CD4-positive, CD25-positive, alpha-beta regulatory T cell (primary cell): ENCODE measurements around the gene SAMHD1. TPM values are rescaled to one million over a fixed set of nuclear protein-coding genes. Genes with fewer than 3 reads are reported as not detected.

Experiments used
- ATAC-seq, 2 donors: fragments of 150-1000 bp; cut with Tn5 transposase; one replicate each; pipeline ENCODE4 v1.10.0; 2021; ENCODE audit warnings: low read depth in 2 of 2, moderate number of reproducible peaks in 2 of 2, moderate library complexity in 1 of 2
- DNase-seq, 3 donors: peaks; one replicate each; pipeline versions ENCODE4 v3.0.0 to v3.0.0-alpha.2; 2012 to 2022; ENCODE audit warnings: mixed read lengths in 1 of 3
- H3K27ac ChIP-seq: one replicate; pipeline ENCODE4 v1.7.0; 2013; ENCODE audit warnings: mild to moderate bottlenecking, low read length; ENCODE audit not compliant: insufficient read depth, poor library complexity, severe bottlenecking
- H3K27me3 ChIP-seq: one replicate; pipeline ENCODE4 v1.7.0; 2013; ENCODE audit warnings: low read length; ENCODE audit not compliant: control insufficient read depth, insufficient read depth
- H3K36me3 ChIP-seq: one replicate; pipeline ENCODE4 v1.7.0; 2013; ENCODE audit warnings: mild to moderate bottlenecking, low read length, moderate library complexity; ENCODE audit not compliant: control insufficient read depth, insufficient read depth
- H3K4me1 ChIP-seq: 2 replicates; pipeline ENCODE4 v1.7.0; 2013; ENCODE audit warnings: mild to moderate bottlenecking, low read length; ENCODE audit not compliant: insufficient read depth, control insufficient read depth, poor library complexity, severe bottlenecking
- H3K4me3 ChIP-seq: one replicate; pipeline ENCODE4 v1.7.0; 2013; ENCODE audit warnings: low read depth, mild to moderate bottlenecking, low read length, moderate library complexity
- H3K9me3 ChIP-seq, 2 experiments: 1 replicate in 1 of 2; 2 replicates in 1 of 2; pipeline ENCODE4 v1.7.0; 2013; ENCODE audit warnings: low read length in 2 of 2, mild to moderate bottlenecking in 1 of 2, moderate library complexity in 1 of 2; ENCODE audit not compliant: control insufficient read depth in 2 of 2
- H3K27ac Mint-ChIP-seq, 3 donors: one replicate each; pipeline ENCODE4 v1.8.0; 2020 to 2022; ENCODE audit warnings: mild to moderate bottlenecking in 3 of 3, mixed read lengths in 3 of 3, moderate library complexity in 2 of 3
- H3K27me3 Mint-ChIP-seq: one replicate; pipeline ENCODE4 v1.8.0; 2022; ENCODE audit warnings: mild to moderate bottlenecking, mixed read lengths
- H3K36me3 Mint-ChIP-seq: one replicate; pipeline ENCODE4 v1.8.0; 2020; ENCODE audit warnings: mixed read lengths
- H3K4me1 Mint-ChIP-seq, 4 donors: one replicate each; pipeline ENCODE4 v1.8.0; 2020 to 2022; ENCODE audit warnings: mixed read lengths in 4 of 4, mild to moderate bottlenecking in 1 of 4
- H3K4me3 Mint-ChIP-seq, 4 donors: one replicate each; pipeline ENCODE4 v1.8.0; 2020 to 2022; ENCODE audit warnings: mild to moderate bottlenecking in 4 of 4, mixed read lengths in 4 of 4, moderate library complexity in 3 of 4
- H3K9me3 Mint-ChIP-seq, 7 donors: one replicate each; pipeline ENCODE4 v1.8.0; 2020 to 2022; ENCODE audit warnings: mixed read lengths in 7 of 7, mild to moderate bottlenecking in 3 of 7, moderate library complexity in 2 of 7
- polyA plus RNA-seq, 4 donors: library from polyadenylated mRNA; unstranded; fragments of 300-500 nt; fragmentation: Illumina TruSeq; gene quantifications; one replicate each; pipeline ENCODE4 v1.2.3, GENCODE V29; 2021
- total RNA-seq: library from RNA; stranded (reverse); gene quantifications from one replicate; pipeline ENCODE4 v1.2.3, GENCODE V29; 2022

Gene SAMHD1
- total and polyA plus RNA-seq, 5 donors from 2014 or later, result 327 to 723 (median 416) TPM

- H3K4me3 ChIP-seq, result no peak overlapping the region
- peaks cover 27 to 60% (median 35%) of the 10 kb centered on the region in 4 donors for H3K4me1 Mint-ChIP-seq
- H3K27me3 Mint-ChIP-seq, result no peaks in the 10 kb centered on the region
- peak overlapping the region; percentile 48 for H3K27ac ChIP-seq
- DNase-seq (no peak), ATAC-seq (no peak)
- peak overlapping the region in 2 of 3 donors; percentile 94 to 96 for H3K27ac Mint-ChIP-seq
- H3K36me3 Mint-ChIP-seq, result peaks cover 23% of the 10 kb centered on the region
- peaks cover 0 to 11% (median 7%) of the 10 kb centered on the region in 7 donors for H3K9me3 Mint-ChIP-seq
- H3K36me3 ChIP-seq, result no peaks in the 10 kb centered on the region
- peaks cover 12% of the 10 kb centered on the region for H3K4me1 ChIP-seq
- H3K9me3 ChIP-seq, result peaks cover 3 to 4% of the 10 kb centered on the region in 2 experiments
- no peaks in the 10 kb centered on the region for H3K27me3 ChIP-seq
- peak overlapping the region in 1 of 4 donors; percentile 76 for H3K4me3 Mint-ChIP-seq
These were observed 38.3 kb upstream of the SAMHD1 start for GRCh38 chr20:36989797-36990196.

GRCh38 chr20:36988494-36988966 is 37.0 kb upstream of the SAMHD1 start:
- DNase-seq (peak in 2 of 3 donors; percentile 65 to 73), ATAC-seq (peak; percentile 77 to 87)
- Mint-ChIP-seq H3K4me3 (peak overlapping the region; percentile 36 to 76 (median 53)), H3K27me3 (no peaks in the 10 kb centered on the region), H3K27ac (peak overlapping the region; percentile 94 to 96 (median 96)), H3K4me1 (peaks cover 27 to 58% (median 35%) of the 10 kb centered on the region in 4 donors), H3K36me3 (peaks cover 18% of the 10 kb centered on the region), H3K9me3 (peaks cover 0 to 11% (median 7%) of the 10 kb centered on the region in 7 donors)
- H3K9me3 ChIP-seq, result peaks cover 3 to 4% of the 10 kb centered on the region in 2 experiments
- peaks cover 12% of the 10 kb centered on the region for H3K4me1 ChIP-seq
- H3K27ac ChIP-seq, result peak overlapping the region; percentile 48
- H3K36me3 ChIP-seq, result no peaks in the 10 kb centered on the region
- H3K4me3 ChIP-seq, result peak overlapping the region; percentile 19
- H3K27me3 ChIP-seq, result no peaks in the 10 kb centered on the region

DNA sequence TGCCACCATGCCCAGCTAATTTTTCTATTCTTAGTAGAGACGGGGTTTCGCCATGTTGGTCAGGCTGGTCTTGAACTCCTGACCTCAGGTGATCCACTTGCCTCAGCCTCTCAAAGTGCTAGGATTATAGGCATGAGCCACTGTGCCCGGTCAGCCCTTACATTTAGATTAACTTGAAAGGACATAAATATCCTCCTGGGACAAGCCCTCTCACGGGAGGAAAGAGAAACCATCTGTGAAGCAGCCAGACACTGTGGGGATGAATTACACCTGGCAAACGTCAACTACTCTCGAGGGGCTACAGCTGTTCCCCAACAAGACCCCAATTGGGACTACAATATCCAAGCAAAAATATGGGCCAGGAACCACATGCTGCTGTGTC is 32.7 kb upstream of the SAMHD1 start:
- Mint-ChIP-seq H3K27me3 (no peaks in the 10 kb centered on the region), H3K36me3 (peaks cover 11% of the 10 kb centered on the region), H3K9me3 (peaks cover 0 to 6% (median 0%) of the 10 kb centered on the region in 7 donors), H3K27ac (peak overlapping the region in 1 of 3 donors; percentile 35), H3K4me3 (no peak overlapping the region), H3K4me1 (peaks cover 12 to 31% (median 16%) of the 10 kb centered on the region in 4 donors)
- H3K36me3 ChIP-seq, result no peaks in the 10 kb centered on the region
- no peaks in the 10 kb centered on the region for H3K9me3 ChIP-seq
- ATAC-seq (no peak), DNase-seq (no peak)
- H3K4me1 ChIP-seq, result peaks cover 10% of the 10 kb centered on the region
- H3K27me3 ChIP-seq, result no peaks in the 10 kb centered on the region
- no peak overlapping the region for H3K27ac ChIP-seq
- no peak overlapping the region for H3K4me3 ChIP-seq

DNA sequence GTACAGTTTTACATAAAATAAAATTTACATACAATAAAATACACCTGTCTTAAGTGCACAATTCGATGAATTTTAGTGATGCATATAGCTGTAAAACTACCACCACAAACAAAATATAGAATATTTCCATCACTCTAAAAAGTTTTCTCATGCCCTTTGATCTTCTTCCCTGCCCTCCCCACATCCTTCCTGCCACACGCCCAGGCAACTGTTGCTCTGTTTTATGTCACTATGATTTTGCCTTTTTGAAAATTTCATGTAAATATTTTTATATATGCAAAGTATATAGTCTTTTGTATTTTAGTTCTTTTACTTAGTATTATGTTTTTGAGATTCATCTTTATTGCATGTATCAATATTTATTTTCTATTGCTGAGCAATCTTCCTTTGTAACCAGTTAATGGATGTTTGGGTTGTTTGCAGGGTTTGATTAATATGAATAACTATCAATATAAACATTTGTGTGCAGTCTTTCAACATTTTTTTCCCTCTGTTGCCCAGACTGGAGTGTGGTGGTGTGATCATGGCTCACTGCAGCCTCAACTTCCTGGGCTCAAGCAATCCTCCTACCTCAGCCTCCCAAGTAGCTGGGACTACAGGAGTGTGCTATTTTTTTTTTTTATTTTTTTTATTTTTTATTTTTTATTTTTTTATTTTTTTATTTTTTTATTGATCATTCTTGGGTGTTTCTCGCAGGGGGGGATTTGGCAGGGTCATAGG is 23.8 kb upstream of the SAMHD1 start:
- ATAC-seq (peak; percentile 92), DNase-seq (peak; percentile 62 to 88 (median 88))
- Histone ChIP-seq H3K27me3 (no peaks in the 10 kb centered on the region), H3K4me1 (peaks cover 56% of the 10 kb centered on the region), H3K9me3 (no peaks in the 10 kb centered on the region), H3K36me3 (no peaks in the 10 kb centered on the region), H3K27ac (peak overlapping the region; percentile 86), H3K4me3 (peak overlapping the region; percentile 75)
- peak overlapping the region; percentile 70 to 91 (median 86) for H3K27ac Mint-ChIP-seq
- H3K27me3 Mint-ChIP-seq, result no peaks in the 10 kb centered on the region
- peaks cover 13 to 51% (median 27%) of the 10 kb centered on the region in 4 donors for H3K4me1 Mint-ChIP-seq
- H3K36me3 Mint-ChIP-seq, result peaks cover 7% of the 10 kb centered on the region
- peak overlapping the region; percentile 56 to 79 (median 64) for H3K4me3 Mint-ChIP-seq
- peaks cover 0 to 2% (median 0%) of the 10 kb centered on the region in 7 donors for H3K9me3 Mint-ChIP-seq

DNA sequence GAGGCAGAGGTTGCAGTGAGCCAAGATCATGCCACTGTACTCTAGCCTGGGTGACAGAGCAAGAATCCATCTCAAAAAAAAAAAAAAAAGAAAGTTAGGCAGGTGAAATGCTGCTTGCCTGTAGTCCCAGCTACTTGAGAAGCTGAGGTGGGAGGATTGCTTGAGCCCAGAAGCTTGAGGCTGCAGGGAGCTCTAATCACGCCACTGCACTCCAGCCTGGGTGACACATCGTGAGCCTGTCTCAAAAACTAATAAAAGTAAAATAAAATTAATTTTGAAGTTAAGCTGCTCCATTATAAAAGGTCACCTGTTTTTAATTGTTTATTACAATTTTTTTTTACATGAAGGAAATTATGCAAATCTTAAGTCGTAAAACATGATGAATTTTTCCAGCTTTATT is 23.2 kb upstream of the SAMHD1 start:
- Histone ChIP-seq H3K4me3 (peak overlapping the region; percentile 75), H3K27me3 (no peaks in the 10 kb centered on the region), H3K4me1 (peaks cover 62% of the 10 kb centered on the region), H3K36me3 (no peaks in the 10 kb centered on the region), H3K9me3 (no peaks in the 10 kb centered on the region), H3K27ac (peak overlapping the region; percentile 86)
- Mint-ChIP-seq H3K4me3 (peak overlapping the region; percentile 56 to 79 (median 64)), H3K36me3 (peaks cover 12% of the 10 kb centered on the region), H3K27ac (peak overlapping the region; percentile 80 to 91 (median 86)), H3K27me3 (no peaks in the 10 kb centered on the region), H3K9me3 (peaks cover 0 to 2% (median 0%) of the 10 kb centered on the region in 7 donors), H3K4me1 (peaks cover 15 to 57% (median 32%) of the 10 kb centered on the region in 4 donors)
- ATAC-seq (peak in 1 of 2 donors; percentile 31), DNase-seq (peak in 1 of 3 donors; percentile 36)

GRCh38 chr20:36971103-36971502 is 19.6 kb upstream of the SAMHD1 start:
- Histone ChIP-seq H3K9me3 (no peaks in the 10 kb centered on the region), H3K27me3 (no peaks in the 10 kb centered on the region), H3K27ac (peak overlapping the region; percentile 75), H3K4me1 (peaks cover 81% of the 10 kb centered on the region), H3K4me3 (peak overlapping the region; percentile 26), H3K36me3 (no peaks in the 10 kb centered on the region)
- H3K36me3 Mint-ChIP-seq, result peaks cover 12% of the 10 kb centered on the region
- ATAC-seq (no peak), DNase-seq (no peak)
- H3K4me3 Mint-ChIP-seq, result peak overlapping the region; percentile 55 to 83 (median 72)
- peaks cover 5% of the 10 kb centered on the region for H3K27me3 Mint-ChIP-seq
- peaks cover 0 to 2% (median 0%) of the 10 kb centered on the region in 7 donors for H3K9me3 Mint-ChIP-seq
- peak overlapping the region; percentile 93 to 97 (median 94) for H3K27ac Mint-ChIP-seq
- peaks cover 22 to 87% (median 56%) of the 10 kb centered on the region in 4 donors for H3K4me1 Mint-ChIP-seq

- ATAC-seq (peak; percentile 83 to 88), DNase-seq (peak in 2 of 3 donors; percentile 57 to 83)
- H3K4me1 Mint-ChIP-seq, result peaks cover 16 to 78% (median 52%) of the 10 kb centered on the region in 4 donors
- H3K4me3 Mint-ChIP-seq, result peak overlapping the region; percentile 64 to 81 (median 74)
- Histone ChIP-seq H3K4me3 (peak overlapping the region; percentile 64), H3K36me3 (no peaks in the 10 kb centered on the region), H3K27ac (peak overlapping the region; percentile 75), H3K9me3 (no peaks in the 10 kb centered on the region), H3K27me3 (no peaks in the 10 kb centered on the region), H3K4me1 (peaks cover 73% of the 10 kb centered on the region)
- H3K36me3 Mint-ChIP-seq, result peaks cover 12% of the 10 kb centered on the region
- peak overlapping the region; percentile 93 to 100 (median 94) for H3K27ac Mint-ChIP-seq
- H3K9me3 Mint-ChIP-seq, result peaks cover 0 to 2% (median 0%) of the 10 kb centered on the region in 7 donors
- peaks cover 5% of the 10 kb centered on the region for H3K27me3 Mint-ChIP-seq
These were observed 18.1 kb upstream of the SAMHD1 start for GRCh38 chr20:36969478-36970186.
